Vagina (tissue), 2 donors: ENCODE measurements around the gene DMBX1. TPM values are rescaled to one million over a fixed set of nuclear protein-coding genes. Genes with fewer than 3 reads are reported as not detected.
A peak's percentile ranks its signal among the peaks of the same experiment; 100 is the strongest.

Experiments used
- DNase-seq, 2 donors: peaks; one replicate each; pipeline ENCODE4 v3.0.0-alpha.2; 2017; ENCODE audit errors: extremely low spot score in 2 of 2
- H3K27ac ChIP-seq: fragments of 200-600 bp; sonication (generic); one replicate; pipeline ENCODE4 v1.5.1; 2019
- H3K27me3 ChIP-seq: fragments of 200-600 bp; sonication (generic); one replicate; pipeline ENCODE4 v1.5.1; 2019
- H3K36me3 ChIP-seq, 2 donors: fragments of 200-600 bp; sonication (generic); one replicate each; pipeline ENCODE4 v1.5.1; 2017 to 2019
- H3K4me1 ChIP-seq: fragments of 200-600 bp; sonication (generic); one replicate; pipeline ENCODE4 v1.5.1; 2019
- H3K4me3 ChIP-seq, 2 donors: fragments of 200-600 bp; sonication (generic); 1 replicate in 1 of 2; 2 replicates in 1 of 2; pipeline ENCODE4 v1.5.1; 2016 to 2019
- H3K9me3 ChIP-seq: fragments of 200-600 bp; sonication (generic); one replicate; pipeline ENCODE4 v1.5.1; 2019
- CTCF ChIP-seq, 3 experiments: fragments of 450-650 bp in 2 of 3; fragments of 200-600 bp in 1 of 3; sonication (generic) in 1 of 3; IDR thresholded peaks; one replicate each; pipeline ENCODE4 v1.5.1; 2017 to 2019; ENCODE audit warnings: antibody characterized with exemption in 3 of 3, mild to moderate bottlenecking in 2 of 3, moderate library complexity in 2 of 3
- POLR2A ChIP-seq, 2 donors: fragments of 450-650 bp; IDR thresholded peaks; one replicate each; pipeline ENCODE4 v1.6.1; 2017; ENCODE audit warnings: antibody characterized with exemption in 2 of 2, mild to moderate bottlenecking in 2 of 2, moderate library complexity in 2 of 2
- POLR2AphosphoS5 ChIP-seq, 2 donors: sonication (generic); formaldehyde crosslinking; IDR thresholded peaks; one replicate each; pipeline ENCODE4 v1.9.0; 2017; ENCODE audit warnings: antibody characterized with exemption in 2 of 2, mild to moderate bottlenecking in 2 of 2, low read depth in 1 of 2; ENCODE audit not compliant: insufficient read depth in 1 of 2
- intact Hi-C: fragments of 100-400 bp; cut with DNase I; formaldehyde crosslinking; loops from one replicate; pipeline ENCODE4 v1.15.1; 2023
- total RNA-seq: library from RNA; depleted of rRNA; stranded (reverse); fragments of >200 nt; gene quantifications from one replicate; pipeline ENCODE4 v1.2.3, GENCODE V29; 2016

DMBX1 gene
- total RNA-seq, 1 donor from 2014 or later: 0.25 TPM

GRCh38 chr1:46522184-46522968, 32.7 kb downstream of the DMBX1 start:
- TF ChIP-seq POLR2AphosphoS5 (IDR thresholded peaks at IDR 0.05; ENCODE audit: insufficient read depth in 1 of 2, low read depth in 1 of 2): peak in 1 of 2 donors; percentile 44
- no peak for TF ChIP-seq CTCF (IDR thresholded peaks at IDR 0.05)
- TF ChIP-seq POLR2A (IDR thresholded peaks at IDR 0.05): no peak
- intact Hi-C loops: no loop called here
- Histone ChIP-seq H3K27ac (no peak overlapping the region), H3K9me3 (no peaks in the 10 kb centered on the region), H3K4me1 (peaks cover 22% of the 10 kb centered on the region), H3K36me3 (no peaks in the 10 kb centered on the region), H3K4me3 (no peak overlapping the region), H3K27me3 (no peaks in the 10 kb centered on the region)
- DNase-seq: no peak

DNA sequence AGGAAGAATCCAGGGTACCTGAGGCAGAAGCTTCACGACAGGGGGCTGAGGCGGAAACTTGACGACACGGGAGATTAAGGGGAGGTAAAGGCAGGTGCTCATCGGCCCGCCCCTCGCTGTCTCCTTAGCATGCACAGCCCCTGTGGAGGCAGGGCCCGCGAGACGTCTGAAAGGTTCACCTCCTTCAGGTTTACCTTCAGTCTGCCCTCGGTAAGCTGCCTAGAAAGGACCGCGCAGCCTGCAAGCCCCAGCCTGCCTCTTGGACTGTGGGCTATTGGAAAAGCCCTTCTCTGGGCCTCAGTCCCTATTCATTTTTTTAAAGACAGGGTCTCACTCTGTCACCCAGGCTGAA, 33.3 kb downstream of the DMBX1 start:
- Histone ChIP-seq H3K9me3 (no peaks in the 10 kb centered on the region), H3K4me1 (peaks cover 22% of the 10 kb centered on the region), H3K4me3 (no peak overlapping the region), H3K27me3 (no peaks in the 10 kb centered on the region), H3K27ac (no peak overlapping the region), H3K36me3 (no peaks in the 10 kb centered on the region)
- intact Hi-C loops: no loop called here
- no peak for DNase-seq
- no peak for TF ChIP-seq POLR2A (IDR thresholded peaks at IDR 0.05)
- TF ChIP-seq CTCF (IDR thresholded peaks at IDR 0.05): no peak
- no peak for TF ChIP-seq POLR2AphosphoS5 (IDR thresholded peaks at IDR 0.05; ENCODE audit: insufficient read depth in 1 of 2, low read depth in 1 of 2)

- Histone ChIP-seq H3K4me3 (no peak overlapping the region), H3K36me3 (no peaks in the 10 kb centered on the region), H3K4me1 (peaks cover 22% of the 10 kb centered on the region), H3K9me3 (no peaks in the 10 kb centered on the region), H3K27me3 (no peaks in the 10 kb centered on the region), H3K27ac (no peak overlapping the region)
- TF ChIP-seq CTCF (IDR thresholded peaks at IDR 0.05) (no peak), POLR2AphosphoS5 (IDR thresholded peaks at IDR 0.05; ENCODE audit: insufficient read depth in 1 of 2, low read depth in 1 of 2) (no peak), POLR2A (IDR thresholded peaks at IDR 0.05) (no peak)
- intact Hi-C loops: no loop called here
- DNase-seq: no peak
These were observed 34.1 kb downstream of the DMBX1 start for GRCh38 chr1:46523496-46524353.

- intact Hi-C loops: loop anchor here (5.0 kb wide), 2 partner anchors 78 to 118 kb away; no protein-coding TSS in a partner anchor
- H3K4me1 ChIP-seq: peaks cover 22% of the 10 kb centered on the region
- DNase-seq: no peak
- H3K36me3 ChIP-seq: no peaks in the 10 kb centered on the region
- no peaks in the 10 kb centered on the region for H3K27me3 ChIP-seq
- no peak overlapping the region for H3K4me3 ChIP-seq
- no peak overlapping the region for H3K27ac ChIP-seq
- TF ChIP-seq POLR2AphosphoS5 (IDR thresholded peaks at IDR 0.05; ENCODE audit: insufficient read depth in 1 of 2, low read depth in 1 of 2) (no peak), CTCF (IDR thresholded peaks at IDR 0.05) (no peak), POLR2A (IDR thresholded peaks at IDR 0.05) (no peak)
- no peaks in the 10 kb centered on the region for H3K9me3 ChIP-seq
These were observed 35.2 kb downstream of the DMBX1 start for GRCh38 chr1:46524843-46525242.
